HUES64 (cell line): ENCODE data around the gene RSL24D1. TPM values are rescaled to one million over a fixed set of nuclear protein-coding genes. Genes with fewer than 3 reads are reported as not detected.

Experiments used
- H3K27ac ChIP-seq: 2 replicates; pipeline ENCODE4 v1.7.0; 2013; ENCODE audit warnings: low read depth, low read length, inconsistent platforms
- H3K27me3 ChIP-seq: 2 replicates; pipeline ENCODE4 v1.6.1; 2013; ENCODE audit warnings: mild to moderate bottlenecking, low read length; ENCODE audit not compliant: insufficient read depth
- H3K36me3 ChIP-seq: 2 replicates; pipeline ENCODE4 v1.6.1; 2013; ENCODE audit warnings: mild to moderate bottlenecking, low read length; ENCODE audit not compliant: insufficient read depth
- H3K4me1 ChIP-seq: 2 replicates; pipeline ENCODE4 v1.6.1; 2013; ENCODE audit warnings: mild to moderate bottlenecking, low read length, moderate library complexity; ENCODE audit not compliant: insufficient read depth
- H3K4me3 ChIP-seq: 2 replicates; pipeline ENCODE4 v1.5.1; 2013; ENCODE audit warnings: mild to moderate bottlenecking, low read length, moderate library complexity
- H3K9ac ChIP-seq: 2 replicates; pipeline ENCODE4 v1.6.1; 2013; ENCODE audit warnings: mild to moderate bottlenecking, low read depth, low read length
- H3K9me3 ChIP-seq: 2 replicates; pipeline ENCODE4 v1.6.1; 2013; ENCODE audit warnings: low read depth, low read length; ENCODE audit not compliant: insufficient read depth
- WGBS: fragments of 150-250, 120-280 bp; methylation state at CpG from one replicate; pipeline ENCODE4 v1.1.7; 2013; ENCODE audit warnings: missing lambda C conversion rate; 5-methylcytosine and 5-hydroxymethylcytosine counted together
- polyA plus RNA-seq, 2 experiments: library from polyadenylated mRNA; stranded (reverse); fragments of 50-300 nt; gene quantifications; one replicate each; pipeline ENCODE4 v1.2.3, GENCODE V29; 2013

RSL24D1 gene
- 96.8 TPM for polyA plus RNA-seq (2013, experiment 1 of 2)
- 108 TPM for polyA plus RNA-seq (2013, experiment 2 of 2)

DNA sequence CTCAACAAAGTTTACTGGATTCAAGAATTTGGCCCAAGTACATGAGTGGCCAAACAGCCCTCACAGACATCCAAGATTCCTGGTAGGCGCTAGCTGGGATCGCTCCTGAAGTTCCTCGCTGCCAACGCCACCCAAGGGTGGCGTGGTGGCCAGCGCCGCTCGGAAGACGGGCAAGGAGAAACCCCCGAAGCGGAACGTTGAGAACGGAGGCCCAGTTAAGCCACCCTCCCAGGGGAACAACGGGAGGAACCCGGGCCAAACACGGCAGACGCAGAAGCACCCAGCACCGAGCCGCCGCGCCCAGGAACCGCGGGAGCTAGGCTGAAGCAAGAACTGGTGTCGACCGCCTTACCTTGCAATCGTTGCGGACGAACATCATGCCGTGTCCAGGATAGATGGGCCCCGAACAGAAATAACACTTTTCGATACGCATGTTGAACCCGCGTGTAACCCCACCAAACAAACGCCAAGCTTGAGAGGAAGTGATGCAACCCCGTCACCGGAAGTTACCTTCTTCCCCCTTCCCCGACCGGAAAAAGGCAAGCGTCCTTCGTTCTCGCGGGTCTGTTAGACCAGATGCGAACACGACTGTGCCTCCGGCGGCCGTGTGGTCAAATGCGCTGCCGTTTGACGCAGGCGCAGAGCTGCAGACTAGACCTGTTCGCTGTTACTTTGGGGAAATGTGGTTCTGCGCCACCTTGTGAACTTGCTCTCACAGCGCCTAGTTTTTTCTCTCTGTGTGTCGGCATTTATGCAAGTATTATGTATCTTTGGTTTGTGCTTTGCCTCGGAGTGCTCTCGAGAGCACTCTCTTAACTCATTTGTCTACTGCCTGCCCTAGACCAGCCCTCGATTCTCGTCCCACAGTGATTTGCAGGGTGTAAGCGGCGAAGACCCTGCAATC is at the start of gene RSL24D1:
Gene RSL24D1, minus strand, starts transcription at position 484 of the 904 bp plus-strand sequence. Its CDS starts 51 bp downstream, at position 433.
- Histone ChIP-seq H3K4me1 (peaks cover 9% of the 10 kb centered on the region; the same call in 1 of the 2 replicates), H3K27me3 (no peaks in the 10 kb centered on the region), H3K36me3 (peaks cover 29% of the 10 kb centered on the region), H3K4me3 (peak within 1 kb of the TSS; percentile 84), H3K27ac (peak within 1 kb of the TSS; percentile 90), H3K9me3 (0 out of 2 replicates have a peak, but pooled peaks cover 2% of the 10 kb centered on the region), H3K9ac (peak within 1 kb of the TSS; percentile 97)
- under 1% methylated on average over 62 of the region's 62 CpGs for WGBS

DNA sequence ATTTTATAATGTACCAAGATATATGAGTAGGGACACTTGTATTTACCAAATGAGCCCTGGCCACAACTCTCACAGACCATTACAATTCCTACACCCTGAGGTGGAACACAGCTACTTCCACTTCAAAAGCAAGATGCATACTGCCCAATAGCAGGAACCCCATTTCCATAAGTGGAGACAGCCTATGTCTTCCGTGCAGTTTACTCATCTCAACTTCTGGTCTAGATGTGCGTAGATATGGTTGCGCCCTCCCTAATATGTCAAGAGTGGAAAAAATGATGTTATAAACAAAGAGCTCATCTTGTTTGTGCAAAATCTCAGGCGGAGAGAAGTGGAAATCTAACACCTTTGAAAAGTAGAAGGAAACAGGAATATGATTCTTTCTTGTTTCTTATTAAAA is 48.3 kb upstream of the RSL24D1 start:
- H3K27me3 ChIP-seq: no peaks in the 10 kb centered on the region
- H3K4me1 ChIP-seq: peaks cover 7% of the 10 kb centered on the region; the same call in 1 of the 2 replicates
- no peak overlapping the region for H3K27ac ChIP-seq
- no peaks in the 10 kb centered on the region for H3K9me3 ChIP-seq
- WGBS: 93% methylated on average over 4 of the region's 4 CpGs
- no peaks in the 10 kb centered on the region for H3K36me3 ChIP-seq
- H3K9ac ChIP-seq: no peak overlapping the region
- H3K4me3 ChIP-seq: no peak overlapping the region

DNA sequence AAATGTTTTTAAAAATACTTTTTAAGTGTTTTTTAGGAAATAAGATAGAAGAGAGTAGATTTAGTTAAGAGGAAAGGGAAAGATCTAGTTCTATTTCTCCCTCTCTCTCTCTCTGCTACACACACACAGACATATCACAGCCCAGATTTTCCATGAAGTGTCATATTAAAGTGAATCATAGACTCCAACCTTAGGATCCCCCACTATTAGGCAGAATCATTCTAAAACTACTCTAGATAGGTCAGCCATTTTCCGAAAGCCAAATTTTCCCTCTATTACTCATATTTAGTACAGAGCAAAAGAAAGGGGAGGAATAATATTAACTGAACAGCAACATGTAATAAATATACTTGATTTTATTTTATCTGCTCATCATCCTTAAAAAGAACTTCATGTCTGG is 45.1 kb upstream of the RSL24D1 start:
- WGBS: 0% methylated on average over 1 of the region's 1 CpG
- Histone ChIP-seq H3K4me1 (no peaks in the 10 kb centered on the region), H3K36me3 (no peaks in the 10 kb centered on the region), H3K9ac (no peak overlapping the region), H3K9me3 (no peaks in the 10 kb centered on the region), H3K27ac (no peak overlapping the region), H3K4me3 (no peak overlapping the region), H3K27me3 (no peaks in the 10 kb centered on the region)

DNA sequence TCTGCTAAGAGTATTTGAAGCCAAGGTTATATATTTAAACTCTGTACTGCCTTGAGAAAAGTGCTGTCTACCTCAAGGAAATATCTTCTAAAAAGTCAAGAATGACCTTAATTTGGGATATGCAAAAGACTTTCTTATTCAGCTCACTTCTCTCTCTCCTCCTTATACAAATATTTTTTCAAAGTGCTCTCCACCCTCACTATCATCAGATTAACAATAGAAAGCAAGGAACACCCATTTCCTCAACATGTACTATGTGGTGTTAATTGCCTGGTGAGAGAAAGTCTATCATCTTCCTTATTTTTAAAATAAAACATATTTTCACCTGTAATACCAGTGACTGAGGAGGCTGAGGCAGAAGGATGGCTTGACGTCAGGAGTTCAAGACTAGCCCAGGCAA is 44.4 kb upstream of the RSL24D1 start:
- H3K4me1 ChIP-seq: no peaks in the 10 kb centered on the region
- H3K9me3 ChIP-seq: no peaks in the 10 kb centered on the region
- H3K27ac ChIP-seq: no peak overlapping the region
- H3K27me3 ChIP-seq: no peaks in the 10 kb centered on the region
- no peaks in the 10 kb centered on the region for H3K36me3 ChIP-seq
- WGBS: no CpG with 5 or more reads among the region's 1 CpG
- no peak overlapping the region for H3K9ac ChIP-seq
- H3K4me3 ChIP-seq: no peak overlapping the region

DNA sequence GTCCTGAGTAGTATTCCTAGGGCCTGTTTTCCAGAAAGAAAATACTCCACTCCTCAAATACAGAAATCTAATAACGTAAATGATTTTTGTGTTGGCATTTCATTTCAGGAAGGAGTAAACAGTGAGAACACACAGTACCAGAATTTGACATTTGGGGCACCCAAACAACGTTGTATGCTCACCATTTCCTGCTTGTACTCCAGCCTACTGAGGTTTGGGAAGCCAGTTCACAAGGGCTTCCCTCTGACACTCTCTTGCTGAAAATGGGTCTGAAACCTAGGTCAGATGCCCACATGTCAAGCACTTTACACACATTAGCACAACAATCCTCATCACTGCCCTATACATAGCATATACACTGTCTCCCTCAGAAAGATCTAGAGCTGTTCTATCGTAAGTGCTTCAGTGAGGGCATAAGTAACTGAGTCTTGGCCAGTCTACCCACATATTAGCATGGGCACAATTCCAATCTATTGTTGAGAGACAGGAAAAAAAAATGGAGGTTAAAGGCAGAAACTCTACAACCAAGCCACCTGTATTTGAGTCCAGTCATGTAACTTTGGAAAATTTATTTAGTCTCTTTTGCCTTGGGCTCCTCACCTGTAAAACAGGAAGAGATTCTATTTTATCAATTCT is 43.5 kb upstream of the RSL24D1 start:
- WGBS: 88% methylated on average over 3 of the region's 3 CpGs
- Histone ChIP-seq H3K27ac (no peak overlapping the region), H3K9me3 (no peaks in the 10 kb centered on the region), H3K36me3 (no peaks in the 10 kb centered on the region), H3K9ac (no peak overlapping the region), H3K27me3 (no peaks in the 10 kb centered on the region), H3K4me1 (no peaks in the 10 kb centered on the region), H3K4me3 (no peak overlapping the region)

DNA sequence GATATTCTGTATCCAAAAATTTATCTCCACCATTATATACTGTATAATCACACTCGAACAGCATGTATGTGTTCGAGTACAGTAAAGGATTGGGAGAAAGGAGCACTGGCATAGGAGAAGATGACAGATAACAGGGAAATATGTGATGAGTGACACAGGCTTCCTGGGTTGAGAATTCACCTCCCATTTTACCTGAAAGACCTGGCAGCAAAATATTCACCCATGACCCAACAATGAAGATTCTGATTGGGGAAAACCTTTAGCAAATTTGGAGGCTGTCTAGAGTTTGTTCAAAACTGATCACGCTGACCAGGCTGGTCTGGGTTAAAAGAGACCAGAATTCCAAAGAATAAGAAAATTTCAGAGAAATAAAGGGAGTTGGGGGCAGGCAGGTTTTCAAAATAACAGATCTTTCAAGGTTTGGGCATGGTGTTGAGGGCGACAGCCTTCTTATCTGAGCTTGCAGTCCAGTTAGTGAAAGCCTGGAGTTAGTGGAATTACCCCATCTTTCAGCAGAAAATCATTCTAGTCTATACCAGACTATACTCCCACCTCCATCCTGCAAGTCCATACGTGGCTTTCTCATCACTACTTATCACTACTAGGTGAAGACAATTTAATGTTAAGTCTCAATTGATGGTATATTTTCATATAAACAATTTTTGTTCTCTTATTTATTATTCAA is 42.8 kb upstream of the RSL24D1 start:
- Histone ChIP-seq H3K27ac (no peak overlapping the region), H3K9me3 (no peaks in the 10 kb centered on the region), H3K4me1 (no peaks in the 10 kb centered on the region), H3K9ac (no peak overlapping the region), H3K4me3 (no peak overlapping the region), H3K36me3 (no peaks in the 10 kb centered on the region), H3K27me3 (no peaks in the 10 kb centered on the region)
- 95% methylated on average over 4 of the region's 5 CpGs for WGBS

DNA sequence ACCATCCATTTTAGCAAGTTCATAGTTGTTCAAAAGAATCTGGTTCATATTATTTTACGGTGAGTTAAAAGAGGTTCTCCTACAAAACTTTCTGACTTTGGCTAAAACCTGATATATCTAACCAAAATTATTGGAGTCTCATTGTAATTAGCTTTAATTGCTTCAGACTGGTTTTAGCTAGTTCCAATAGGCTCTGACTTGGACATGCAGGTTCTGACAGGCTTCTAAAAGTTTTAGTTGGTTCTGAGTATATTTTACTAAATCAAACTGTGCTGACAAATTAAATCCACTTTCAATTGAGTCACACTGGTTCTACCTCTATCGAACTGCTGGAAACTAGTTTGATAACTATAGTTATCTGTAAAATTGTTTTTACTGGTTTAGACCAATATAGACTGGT is 42.1 kb upstream of the RSL24D1 start:
- Histone ChIP-seq H3K4me3 (no peak overlapping the region), H3K36me3 (no peaks in the 10 kb centered on the region), H3K4me1 (no peaks in the 10 kb centered on the region), H3K27ac (no peak overlapping the region), H3K27me3 (no peaks in the 10 kb centered on the region), H3K9me3 (no peaks in the 10 kb centered on the region), H3K9ac (no peak overlapping the region)
- 100% methylated on average over 2 of the region's 2 CpGs for WGBS

DNA sequence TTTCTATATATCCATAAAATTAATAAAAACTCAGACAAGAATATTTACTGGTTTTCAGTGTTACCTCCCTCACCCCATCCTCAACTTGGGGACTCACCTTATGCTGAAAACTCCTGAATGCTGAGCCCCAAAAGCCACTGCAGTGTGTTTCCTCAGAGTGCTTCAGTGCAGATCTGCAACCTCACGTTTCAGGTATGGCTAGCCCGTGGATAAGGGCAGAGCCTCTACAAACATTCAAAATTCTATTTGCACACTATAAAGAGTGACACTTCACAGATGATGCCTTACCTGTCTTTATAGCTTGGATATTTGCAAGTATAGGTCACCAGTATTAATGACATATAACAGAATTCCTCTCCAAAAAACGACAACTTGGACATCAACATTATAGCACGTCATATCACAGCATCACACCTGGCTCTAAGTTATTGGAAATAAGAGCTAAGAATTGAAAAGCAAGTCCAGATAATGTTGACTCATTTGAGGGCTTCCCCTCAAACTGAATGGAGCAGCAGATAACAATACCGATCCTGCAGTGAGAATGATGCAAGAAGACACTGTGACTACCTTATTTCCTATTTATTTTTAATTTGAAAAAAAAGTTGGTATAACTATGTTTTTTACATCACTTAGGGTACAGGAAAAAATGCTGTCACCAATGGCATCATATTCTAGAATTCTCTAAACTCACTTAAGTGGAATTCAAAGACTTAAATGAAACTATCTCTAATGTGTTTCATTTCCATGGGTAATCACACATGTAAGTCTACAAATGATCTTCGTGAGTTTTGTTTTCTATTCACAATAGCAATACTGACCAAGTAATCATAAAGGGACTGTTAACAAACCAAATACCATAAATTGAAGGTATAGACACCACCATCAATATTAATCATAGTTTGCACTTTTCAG is 40.7 kb upstream of the RSL24D1 start:
- Histone ChIP-seq H3K9me3 (no peaks in the 10 kb centered on the region), H3K4me1 (no peaks in the 10 kb centered on the region), H3K27me3 (no peaks in the 10 kb centered on the region)

DNA sequence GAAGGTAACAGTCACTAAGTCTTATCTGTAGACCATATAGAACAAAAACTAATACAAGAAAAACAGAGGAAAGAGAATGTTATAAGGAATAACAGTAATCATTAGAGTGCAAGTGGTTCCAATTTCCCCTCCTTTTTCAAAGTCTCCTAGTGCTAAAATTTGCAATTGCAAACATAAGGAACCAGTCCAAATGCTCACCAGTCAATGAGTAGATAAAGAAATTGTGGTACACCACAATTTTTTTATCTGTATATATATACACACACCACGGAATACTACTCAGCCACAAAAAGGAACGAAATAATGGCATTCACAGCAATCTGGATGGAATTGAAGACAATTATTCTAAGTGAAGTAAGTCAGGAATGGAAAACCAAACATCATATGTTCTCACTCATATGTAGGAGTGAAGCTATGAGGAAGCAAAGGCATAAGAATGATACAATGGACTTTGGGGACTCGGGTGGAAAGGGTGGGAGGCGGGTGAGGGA is 38.9 kb upstream of the RSL24D1 start:
- WGBS: 95% methylated on average over 2 of the region's 4 CpGs
- H3K9me3 ChIP-seq: no peaks in the 10 kb centered on the region
- no peaks in the 10 kb centered on the region for H3K4me1 ChIP-seq
- H3K36me3 ChIP-seq: no peaks in the 10 kb centered on the region
- H3K9ac ChIP-seq: no peak overlapping the region
- H3K27me3 ChIP-seq: no peaks in the 10 kb centered on the region
- H3K27ac ChIP-seq: no peak overlapping the region
- no peak overlapping the region for H3K4me3 ChIP-seq

More for the DNA sequence above, 40.7 kb upstream of the RSL24D1 start:
- 88% methylated on average over 6 of the region's 6 CpGs for WGBS
- no peak overlapping the region for H3K4me3 ChIP-seq
- H3K36me3 ChIP-seq: no peaks in the 10 kb centered on the region
- H3K27ac ChIP-seq: no peak overlapping the region
- H3K9ac ChIP-seq: no peak overlapping the region

DNA sequence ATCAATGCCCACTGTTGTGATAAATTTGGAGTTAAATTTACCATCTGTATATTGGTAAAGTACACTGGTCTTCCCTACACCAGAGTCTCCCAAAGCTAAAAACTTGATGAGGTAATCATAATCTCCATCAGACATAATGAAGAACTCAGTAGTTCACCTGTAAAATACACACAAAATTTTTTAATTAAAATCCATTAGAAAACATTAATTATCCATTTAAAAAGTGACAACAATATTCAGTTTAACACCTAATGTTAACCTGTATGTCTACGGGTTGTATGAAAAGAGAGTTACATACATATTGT is 38.0 kb upstream of the RSL24D1 start:
- 100% methylated on average over 1 of the region's 1 CpG for WGBS
- H3K27me3 ChIP-seq: no peaks in the 10 kb centered on the region
- H3K9me3 ChIP-seq: no peaks in the 10 kb centered on the region
- no peaks in the 10 kb centered on the region for H3K4me1 ChIP-seq
- H3K9ac ChIP-seq: no peak overlapping the region
- no peak overlapping the region for H3K4me3 ChIP-seq
- H3K27ac ChIP-seq: no peak overlapping the region
- H3K36me3 ChIP-seq: no peaks in the 10 kb centered on the region
